OCI-LY1 (cell line): ENCODE data around the gene C19orf44.

Experiments used
- H2AFZ ChIP-seq: fragments of 200-600 bp; sonication (generic), shearing (Covaris generic); 2 replicates; pipeline ENCODE4 v1.6.0; 2014; ENCODE audit warnings: antibody characterized with exemption, mild to moderate bottlenecking, low read length
- H3F3A ChIP-seq: fragments of 200-600 bp; sonication (generic), shearing (Covaris generic); 2 replicates; pipeline ENCODE4 v1.6.0; 2014; ENCODE audit warnings: mild to moderate bottlenecking, antibody characterized with exemption, low read length, moderate library complexity; ENCODE audit not compliant: insufficient read depth
- H3K27ac ChIP-seq: fragments of 200-600 bp; sonication (generic); 2 replicates; pipeline ENCODE4 v1.5.1; 2014; ENCODE audit warnings: low read length, mixed run types, mild to moderate bottlenecking, low read depth; ENCODE audit not compliant: poor library complexity, severe bottlenecking
- H3K27me3 ChIP-seq: fragments of 200-600 bp; sonication (generic); 2 replicates; pipeline ENCODE4 v1.6.0; 2014; ENCODE audit warnings: antibody characterized with exemption, mild to moderate bottlenecking, low read length, moderate library complexity; ENCODE audit not compliant: insufficient read depth
- H3K36me3 ChIP-seq: fragments of 200-600 bp; sonication (generic); 2 replicates; pipeline ENCODE4 v1.6.1; 2014; ENCODE audit warnings: mild to moderate bottlenecking, antibody characterized with exemption, low read length, moderate library complexity, mixed read lengths; ENCODE audit not compliant: insufficient read depth
- H3K4me1 ChIP-seq: fragments of 200-600 bp; sonication (generic); 2 replicates; pipeline ENCODE4 v1.5.1; 2014; ENCODE audit warnings: mild to moderate bottlenecking, low read length, moderate library complexity; ENCODE audit not compliant: insufficient read depth, severe bottlenecking
- H3K4me2 ChIP-seq: fragments of 200-600 bp; sonication (generic), shearing (Covaris generic); 2 replicates; pipeline ENCODE4 v1.6.1; 2014; ENCODE audit warnings: low read length
- H3K4me3 ChIP-seq: fragments of 200-600 bp; sonication (generic); 2 replicates; pipeline ENCODE4 v1.5.1; 2014; ENCODE audit warnings: low read length, low read depth, mild to moderate bottlenecking, mixed read lengths; ENCODE audit not compliant: poor library complexity, severe bottlenecking
- H3K79me2 ChIP-seq: fragments of 200-600 bp; shearing (Covaris generic); 2 replicates; pipeline ENCODE4 v1.6.1; 2016; ENCODE audit warnings: mixed run types, low read length, mixed read lengths; ENCODE audit not compliant: insufficient read depth
- H3K9ac ChIP-seq: fragments of 200-600 bp; sonication (generic), shearing (Covaris generic); 2 replicates; pipeline ENCODE4 v1.6.1; 2014; ENCODE audit warnings: mild to moderate bottlenecking, low read length, mixed read lengths
- H3K9me2 ChIP-seq: fragments of 200-600 bp; sonication (generic), shearing (Covaris generic); 2 replicates; pipeline ENCODE4 v1.6.1; 2014; ENCODE audit warnings: low read depth, mild to moderate bottlenecking, low read length, mixed read lengths
- H3K9me3 ChIP-seq: fragments of 200-600 bp; shearing (Covaris generic); 2 replicates; pipeline ENCODE4 v1.6.1; 2014; ENCODE audit warnings: low read length, mixed read lengths
- H4K20me1 ChIP-seq: fragments of 200-600 bp; sonication (generic), shearing (Covaris generic); 2 replicates; pipeline ENCODE4 v1.6.0; 2016; ENCODE audit warnings: mild to moderate bottlenecking, low read length; ENCODE audit not compliant: insufficient read depth
- EZH2 ChIP-seq: fragments of 200-600 bp; sonication (generic), shearing (Covaris generic); IDR thresholded peaks from 2 replicates; pipeline ENCODE4 v1.8.0; 2017; ENCODE audit warnings: borderline replicate concordance, mixed run types, mild to moderate bottlenecking, antibody characterized with exemption, low read length, moderate library complexity, mixed read lengths
- TF ChIP-seq, protein P1 (sequence below): fragments of 200-600 bp; sonication (generic), shearing (Covaris generic); IDR thresholded peaks from 2 replicates; pipeline ENCODE4 v1.5.1; 2017; ENCODE audit warnings: mild to moderate bottlenecking, antibody characterized with exemption, low read length, moderate library complexity, mixed read lengths

C19orf44 gene

DNA sequence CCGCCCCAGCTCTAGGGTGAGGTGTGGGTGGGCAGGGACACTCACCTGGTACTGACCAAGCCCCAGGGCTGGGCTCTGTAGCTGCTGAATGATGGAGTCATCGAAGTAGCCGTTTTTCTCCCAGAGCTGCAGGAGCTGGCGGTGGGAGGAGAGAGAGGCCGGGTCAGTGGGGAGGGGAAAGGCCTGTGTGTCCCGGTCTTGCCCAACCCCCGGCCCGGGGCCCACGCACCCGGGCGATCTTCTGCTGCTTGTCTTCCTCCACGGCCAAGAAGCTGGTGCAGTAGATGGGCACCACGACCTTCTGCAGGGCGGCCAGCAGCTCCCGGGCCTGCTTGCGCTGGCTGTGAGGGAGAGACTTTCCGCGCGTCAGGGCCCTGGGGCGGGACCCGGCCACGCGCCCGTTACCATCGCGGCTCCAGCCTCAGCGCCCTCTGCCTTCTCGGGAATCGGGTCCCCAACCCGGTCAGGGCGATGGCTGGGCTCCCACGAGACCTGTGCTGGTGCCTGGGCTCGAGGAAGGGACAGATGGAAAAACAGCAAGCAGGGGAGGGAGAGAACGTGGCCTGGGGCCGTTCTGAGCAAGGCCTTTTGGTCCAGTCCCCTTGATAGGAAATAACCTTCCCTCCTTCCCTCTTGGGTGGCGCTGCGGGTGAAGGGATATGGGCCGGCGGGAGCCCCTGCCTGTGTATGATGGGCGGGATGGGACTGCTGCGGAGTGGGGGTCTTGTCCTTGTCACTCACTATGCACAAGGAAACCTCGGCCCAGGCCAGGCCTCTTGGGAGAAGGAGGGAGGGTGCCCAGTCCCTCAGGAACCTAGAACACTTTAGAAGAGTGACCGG lies 34.6 kb downstream of the C19orf44 start:
- Histone ChIP-seq H3K36me3 (peaks cover 99% of the 10 kb centered on the region), H3K9me3 (no peaks in the 10 kb centered on the region), H3K9me2 (no peaks in the 10 kb centered on the region), H3K4me3 (no peak overlapping the region), H4K20me1 (no peaks in the 10 kb centered on the region), H3K79me2 (no peaks in the 10 kb centered on the region), H3K27me3 (no peaks in the 10 kb centered on the region), H3K9ac (no peak overlapping the region), H2AFZ (no peak overlapping the region), H3F3A (no peaks in the 10 kb centered on the region), H3K4me2 (no peak overlapping the region), H3K27ac (no peak overlapping the region), H3K4me1 (no peaks in the 10 kb centered on the region)
- no peak for TF ChIP-seq EZH2
- TF ChIP-seq, protein P1, sequence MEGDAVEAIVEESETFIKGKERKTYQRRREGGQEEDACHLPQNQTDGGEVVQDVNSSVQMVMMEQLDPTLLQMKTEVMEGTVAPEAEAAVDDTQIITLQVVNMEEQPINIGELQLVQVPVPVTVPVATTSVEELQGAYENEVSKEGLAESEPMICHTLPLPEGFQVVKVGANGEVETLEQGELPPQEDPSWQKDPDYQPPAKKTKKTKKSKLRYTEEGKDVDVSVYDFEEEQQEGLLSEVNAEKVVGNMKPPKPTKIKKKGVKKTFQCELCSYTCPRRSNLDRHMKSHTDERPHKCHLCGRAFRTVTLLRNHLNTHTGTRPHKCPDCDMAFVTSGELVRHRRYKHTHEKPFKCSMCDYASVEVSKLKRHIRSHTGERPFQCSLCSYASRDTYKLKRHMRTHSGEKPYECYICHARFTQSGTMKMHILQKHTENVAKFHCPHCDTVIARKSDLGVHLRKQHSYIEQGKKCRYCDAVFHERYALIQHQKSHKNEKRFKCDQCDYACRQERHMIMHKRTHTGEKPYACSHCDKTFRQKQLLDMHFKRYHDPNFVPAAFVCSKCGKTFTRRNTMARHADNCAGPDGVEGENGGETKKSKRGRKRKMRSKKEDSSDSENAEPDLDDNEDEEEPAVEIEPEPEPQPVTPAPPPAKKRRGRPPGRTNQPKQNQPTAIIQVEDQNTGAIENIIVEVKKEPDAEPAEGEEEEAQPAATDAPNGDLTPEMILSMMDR, result no peak

DNA sequence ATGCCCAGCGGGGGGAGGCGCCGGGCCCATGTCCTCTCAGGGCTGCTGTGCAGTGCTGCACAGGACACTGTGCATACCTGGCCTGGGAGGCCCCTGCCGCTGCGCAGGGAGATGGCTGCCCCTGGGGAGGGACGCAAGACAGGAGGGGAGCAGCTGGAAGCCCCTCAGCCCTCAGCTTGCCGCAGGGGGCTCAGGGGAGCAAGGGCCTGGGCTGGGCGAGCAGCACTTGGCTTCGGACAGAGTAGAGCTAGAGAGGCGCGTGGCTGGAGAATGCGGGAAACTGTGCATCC lies 35.1 kb downstream of the C19orf44 start:
- Histone ChIP-seq H3K79me2 (0 out of 2 replicates have a peak, but pooled peaks cover 2% of the 10 kb centered on the region), H3K9me3 (no peaks in the 10 kb centered on the region), H4K20me1 (no peaks in the 10 kb centered on the region), H3K27me3 (no peaks in the 10 kb centered on the region), H3F3A (no peaks in the 10 kb centered on the region), H3K9me2 (no peaks in the 10 kb centered on the region), H2AFZ (no peak overlapping the region), H3K4me2 (no peak overlapping the region), H3K36me3 (peaks cover 99% of the 10 kb centered on the region), H3K9ac (no peak overlapping the region), H3K4me3 (no peak overlapping the region), H3K27ac (no peak overlapping the region), H3K4me1 (no peaks in the 10 kb centered on the region)
- TF ChIP-seq, protein P1, result no peak
- TF ChIP-seq EZH2, result no peak

DNA sequence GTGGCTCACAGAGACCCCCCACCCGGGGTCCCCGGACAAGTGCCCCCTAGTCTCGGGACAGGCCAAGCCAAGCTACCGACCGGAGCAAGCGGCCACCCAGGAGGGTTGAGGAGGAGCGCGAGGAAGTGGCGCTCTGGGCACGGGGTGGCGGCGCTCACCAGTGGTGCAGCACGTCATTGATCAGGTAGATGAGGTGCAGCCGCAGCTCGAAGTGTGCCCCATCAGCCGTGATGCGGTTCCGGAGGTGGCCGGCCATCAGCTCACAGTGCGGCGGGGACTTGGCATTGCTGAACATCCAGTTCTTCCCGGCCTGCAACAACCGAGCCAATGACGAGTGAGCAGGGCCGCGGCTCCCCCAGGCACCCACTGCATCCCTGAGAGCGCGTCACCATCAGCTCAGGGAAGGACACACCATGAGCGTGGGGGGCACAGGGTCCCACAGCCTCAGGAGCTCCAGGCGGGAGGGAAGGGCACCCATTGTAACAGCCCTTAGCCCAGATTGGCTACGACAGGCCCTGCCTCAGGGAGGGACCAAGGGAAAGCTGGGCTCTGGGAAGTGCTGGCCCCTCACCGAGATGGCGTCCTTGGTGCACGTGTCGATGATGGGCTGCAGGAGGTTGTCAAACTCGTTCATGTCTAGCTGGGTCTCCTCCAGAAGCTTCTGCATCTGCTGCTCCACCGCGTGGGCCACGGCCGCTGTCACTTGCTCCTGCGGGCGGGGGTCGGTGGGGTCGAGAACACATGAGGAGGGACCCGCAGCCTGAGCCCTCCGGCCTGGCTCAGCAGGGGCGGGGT lies 36.4 kb downstream of the C19orf44 start:
- H3F3A ChIP-seq, result no peaks in the 10 kb centered on the region
- H2AFZ ChIP-seq, result no peak overlapping the region
- no peaks in the 10 kb centered on the region for H4K20me1 ChIP-seq
- no peak overlapping the region for H3K27ac ChIP-seq
- no peak overlapping the region for H3K4me3 ChIP-seq
- TF ChIP-seq EZH2, result no peak
- TF ChIP-seq, protein P1, result no peak
- H3K4me2 ChIP-seq, result no peak overlapping the region
- H3K9ac ChIP-seq, result no peak overlapping the region
- H3K27me3 ChIP-seq, result no peaks in the 10 kb centered on the region
- H3K9me3 ChIP-seq, result no peaks in the 10 kb centered on the region
- H3K9me2 ChIP-seq, result no peaks in the 10 kb centered on the region
- H3K4me1 ChIP-seq, result no peaks in the 10 kb centered on the region
- H3K79me2 ChIP-seq, result peaks cover 11% of the 10 kb centered on the region; the same call in 1 of the 2 replicates
- H3K36me3 ChIP-seq, result peaks cover 96% of the 10 kb centered on the region
